Activated CD8-positive, alpha-beta memory T cell treated with anti-CD3 and anti-CD28 coated beads, Interleukin-2, amount 10 ng/mL, durations not matched to agents 7 days and 5 days (primary cell): ENCODE data around the gene SLC4A8. TPM values are rescaled to one million over a fixed set of nuclear protein-coding genes. Genes with fewer than 3 reads are reported as not detected.

Experiments used
- ATAC-seq: fragments of 150-1000 bp; cut with Tn5 transposase; one replicate; pipeline ENCODE4 v1.10.0; 2021; ENCODE audit warnings: moderate library complexity
- CTCF ChIA-PET: fragments of 350-600 bp; sonication (Branson Sonifier 250); formaldehyde crosslinking; loops from one replicate; lab custom pipeline; 2021; ENCODE audit warnings: antibody characterized with exemption; lab: Charles Lee
- DNase-seq: peaks from one replicate; pipeline ENCODE4 v3.0.0-alpha.2; 2020
- H3K27ac Mint-ChIP-seq: one replicate; pipeline ENCODE4 v1.8.0; 2021; ENCODE audit warnings: mild to moderate bottlenecking, mixed read lengths
- H3K27me3 Mint-ChIP-seq: one replicate; pipeline ENCODE4 v1.8.0; 2021; ENCODE audit warnings: mixed read lengths
- H3K36me3 Mint-ChIP-seq: one replicate; pipeline ENCODE4 v1.8.0; 2021; ENCODE audit warnings: mild to moderate bottlenecking, mixed read lengths
- H3K4me1 Mint-ChIP-seq: one replicate; pipeline ENCODE4 v1.8.0; 2021; ENCODE audit warnings: mixed read lengths
- H3K4me3 Mint-ChIP-seq: one replicate; pipeline ENCODE4 v1.8.0; 2021; ENCODE audit warnings: mild to moderate bottlenecking, moderate library complexity, mixed read lengths
- H3K9me3 Mint-ChIP-seq: one replicate; pipeline ENCODE4 v1.8.0; 2022; ENCODE audit warnings: low read depth, mixed read lengths
- total RNA-seq, 2 experiments: library from RNA; stranded (reverse); gene quantifications; one replicate each; pipeline ENCODE4 v1.2.3, GENCODE V29; 2021

SLC4A8 gene
- 1 to 10 TPM; 9.1 to 9.2 TPM for total RNA-seq

DNA sequence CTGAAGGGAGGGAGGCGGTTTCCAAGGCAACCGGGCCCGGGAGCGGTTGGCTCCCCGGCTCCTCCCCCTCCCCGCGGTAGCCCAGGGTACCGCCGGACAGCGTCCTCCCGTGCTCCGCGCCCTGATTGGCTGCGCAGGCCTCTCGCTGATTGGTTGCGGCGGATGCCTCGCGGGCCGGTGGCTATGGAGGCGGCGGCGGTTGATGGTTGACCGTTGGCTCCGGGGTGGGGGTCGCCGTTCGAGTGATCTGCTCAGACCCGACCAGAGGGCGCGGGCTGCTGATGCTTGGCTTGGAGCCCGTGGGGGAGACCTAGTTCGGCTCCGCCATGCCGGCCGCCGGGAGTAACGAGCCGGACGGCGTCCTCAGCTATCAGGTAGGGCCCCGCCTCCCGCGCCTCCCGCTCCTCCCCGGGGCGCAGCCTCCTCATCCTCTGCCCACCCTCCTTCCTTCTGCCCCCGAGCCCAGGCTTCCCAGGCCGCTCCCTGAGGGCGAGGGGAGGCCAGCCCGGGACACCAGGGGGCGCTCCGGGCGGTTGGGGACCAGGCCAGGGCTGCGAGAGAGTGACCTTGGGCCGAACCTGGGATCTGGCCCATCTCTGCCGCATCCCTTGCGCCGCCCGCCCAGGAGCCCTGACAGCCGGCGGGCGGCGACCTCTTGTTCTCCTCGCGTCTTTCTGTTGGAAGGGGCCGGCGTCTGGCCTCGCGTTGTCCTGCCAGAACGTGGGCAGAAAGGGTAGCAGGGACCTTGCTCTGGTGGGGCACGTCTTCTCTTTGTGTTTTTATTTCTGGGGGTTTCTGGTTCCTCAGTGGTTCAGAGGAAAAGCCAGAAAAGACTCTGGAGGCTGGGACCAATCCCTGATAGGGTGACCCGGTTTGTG lies at the start of gene SLC4A8:
SLC4A8 (plus strand) TSS at position 170 of the 878 bp plus-strand sequence; CDS start at position 327, 157 bp downstream.
- Mint-ChIP-seq H3K27me3 (peaks cover 6% of the 10 kb centered on the region), H3K36me3 (no peaks in the 10 kb centered on the region), H3K27ac (peak within 1 kb of the TSS; percentile 30), H3K4me3 (peak within 1 kb of the TSS; percentile 76), H3K4me1 (peaks cover 14% of the 10 kb centered on the region), H3K9me3 (no peaks in the 10 kb centered on the region)
- DNase-seq (peak; percentile 91), ATAC-seq (peak; percentile 94)
- CTCF ChIA-PET: interaction anchor here (0.6 to 8.3 kb wide), 14 partner anchors 13 to 399 kb away, joined by 3 to 136 read pairs (median 3); no protein-coding TSS in a partner anchor

DNA sequence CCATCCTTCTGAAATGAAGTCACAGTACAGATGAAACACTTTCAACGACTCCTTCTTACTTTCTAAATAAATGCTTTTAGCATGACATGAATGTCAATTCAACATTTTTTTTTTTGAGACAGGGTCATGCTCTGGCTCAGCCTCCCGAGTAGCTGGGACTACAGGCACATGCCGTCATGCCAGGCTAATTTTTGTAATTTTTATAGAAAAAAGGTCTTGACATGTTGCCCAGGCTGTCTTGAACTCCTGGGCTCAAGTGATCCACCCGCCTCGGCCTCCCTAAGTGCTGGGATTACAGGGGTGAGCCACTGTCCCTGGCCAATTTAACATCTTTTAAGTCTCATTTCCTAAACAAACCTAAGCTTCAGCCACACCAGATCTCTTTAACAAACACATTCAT lies 49.8 kb upstream of the SLC4A8 start:
- H3K9me3 Mint-ChIP-seq: no peaks in the 10 kb centered on the region
- H3K36me3 Mint-ChIP-seq: peaks cover 60% of the 10 kb centered on the region
- DNase-seq: no peak
- no peaks in the 10 kb centered on the region for H3K27me3 Mint-ChIP-seq
- ATAC-seq: no peak
- no peak overlapping the region for H3K27ac Mint-ChIP-seq
- H3K4me1 Mint-ChIP-seq: peaks cover 43% of the 10 kb centered on the region
- CTCF ChIA-PET: interaction anchor here (1.1 to 1.3 kb wide), 3 partner anchors 11 to 34 kb away, joined by 3 read pairs; partner anchors contain the start of gene GALNT6
- no peak overlapping the region for H3K4me3 Mint-ChIP-seq

DNA sequence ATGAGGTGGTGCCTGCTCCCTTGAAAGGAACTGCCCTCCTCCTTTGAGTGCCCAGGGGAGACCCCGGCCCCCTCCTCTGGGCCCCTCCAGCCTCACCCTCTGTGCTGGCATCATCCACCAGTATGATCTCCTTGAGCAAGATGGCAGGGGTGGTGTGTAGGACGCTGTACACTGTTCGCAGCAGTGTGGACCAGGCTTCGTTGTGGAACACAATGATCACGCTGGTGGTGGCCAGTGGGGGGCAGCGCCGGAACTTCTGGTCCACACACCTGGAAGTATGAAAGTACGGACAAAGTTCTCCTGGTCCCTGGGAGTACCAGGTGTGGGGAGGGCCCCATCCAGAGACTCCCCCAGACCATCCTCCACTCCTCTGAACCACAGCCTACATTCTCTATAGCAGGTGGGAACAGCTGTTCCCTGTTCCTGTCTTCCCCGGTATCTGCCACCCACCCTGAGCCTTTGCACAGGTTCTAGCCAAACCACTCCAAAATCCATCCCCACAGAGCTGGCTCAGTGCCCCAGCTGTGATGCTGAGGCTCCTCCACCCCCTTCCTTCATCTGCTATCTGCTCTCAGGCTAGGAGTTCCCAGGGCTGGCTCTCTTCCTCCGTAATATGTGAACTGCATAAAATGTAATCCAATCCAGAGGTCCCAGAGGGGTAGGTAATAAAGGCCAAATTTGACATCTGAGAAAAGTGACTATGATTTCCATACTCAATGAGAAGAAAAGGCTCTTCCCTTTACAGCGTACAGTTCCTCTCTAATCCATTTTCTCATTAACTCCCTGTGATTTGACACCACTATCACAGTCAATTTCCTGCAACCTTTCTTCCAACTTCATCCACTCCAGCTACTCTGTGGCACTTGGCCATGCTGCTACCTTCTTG lies 47.3 kb upstream of the SLC4A8 start:
- CTCF ChIA-PET: no interaction called here
- Mint-ChIP-seq H3K36me3 (peaks cover 54% of the 10 kb centered on the region), H3K9me3 (no peaks in the 10 kb centered on the region), H3K27me3 (no peaks in the 10 kb centered on the region), H3K4me3 (no peak overlapping the region), H3K27ac (no peak overlapping the region), H3K4me1 (peaks cover 23% of the 10 kb centered on the region)
- DNase-seq (no peak), ATAC-seq (no peak)

DNA sequence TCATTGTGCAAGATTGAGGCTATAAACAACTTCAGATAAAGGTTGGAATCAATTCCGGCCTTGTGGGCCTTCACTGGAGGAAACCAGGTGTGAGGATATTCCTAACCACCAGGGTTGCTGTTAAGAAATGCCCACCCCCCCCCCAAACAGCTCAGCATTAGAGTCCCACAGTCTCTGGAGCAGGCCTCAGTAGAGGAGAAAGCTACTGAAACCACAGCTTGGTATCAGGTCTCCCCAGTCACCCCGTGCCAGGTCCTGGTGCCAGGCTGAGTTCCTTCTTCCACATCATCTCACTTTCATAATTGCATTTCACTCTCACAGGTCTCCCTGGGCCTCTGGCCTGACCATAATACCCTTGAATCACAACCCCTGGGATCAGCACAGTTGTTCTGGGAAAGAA lies 45.9 kb upstream of the SLC4A8 start:
- H3K9me3 Mint-ChIP-seq: no peaks in the 10 kb centered on the region
- DNase-seq (no peak), ATAC-seq (no peak)
- H3K4me3 Mint-ChIP-seq: no peak overlapping the region
- CTCF ChIA-PET: no interaction called here
- H3K36me3 Mint-ChIP-seq: peaks cover 46% of the 10 kb centered on the region
- H3K27me3 Mint-ChIP-seq: no peaks in the 10 kb centered on the region
- H3K27ac Mint-ChIP-seq: no peak overlapping the region
- peaks cover 20% of the 10 kb centered on the region for H3K4me1 Mint-ChIP-seq

DNA sequence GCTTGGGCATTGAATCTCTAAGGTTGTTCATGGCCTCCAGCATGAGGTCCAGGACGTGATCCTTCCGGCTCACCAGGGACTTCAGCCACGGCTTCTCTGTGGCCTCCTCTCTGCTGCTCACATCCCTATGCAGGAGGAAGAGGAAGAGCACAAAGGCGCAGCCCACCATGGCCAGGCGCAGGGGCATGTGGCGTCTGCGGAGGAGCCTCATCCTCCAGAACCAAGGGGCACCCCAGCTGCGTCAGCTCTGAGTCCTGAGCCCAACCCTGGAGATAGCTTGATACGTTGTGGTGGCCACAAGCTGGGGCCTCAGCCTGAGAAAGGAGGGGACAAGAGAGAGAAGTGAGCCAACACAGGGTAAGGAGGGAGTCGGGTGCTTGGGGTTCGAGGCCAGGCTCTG lies 45.1 kb upstream of the SLC4A8 start:
- Mint-ChIP-seq H3K36me3 (peaks cover 43% of the 10 kb centered on the region), H3K4me1 (peaks cover 23% of the 10 kb centered on the region), H3K27me3 (no peaks in the 10 kb centered on the region), H3K9me3 (no peaks in the 10 kb centered on the region), H3K4me3 (no peak overlapping the region), H3K27ac (no peak overlapping the region)
- CTCF ChIA-PET: no interaction called here
- no peak for ATAC-seq
- DNase-seq: no peak

DNA sequence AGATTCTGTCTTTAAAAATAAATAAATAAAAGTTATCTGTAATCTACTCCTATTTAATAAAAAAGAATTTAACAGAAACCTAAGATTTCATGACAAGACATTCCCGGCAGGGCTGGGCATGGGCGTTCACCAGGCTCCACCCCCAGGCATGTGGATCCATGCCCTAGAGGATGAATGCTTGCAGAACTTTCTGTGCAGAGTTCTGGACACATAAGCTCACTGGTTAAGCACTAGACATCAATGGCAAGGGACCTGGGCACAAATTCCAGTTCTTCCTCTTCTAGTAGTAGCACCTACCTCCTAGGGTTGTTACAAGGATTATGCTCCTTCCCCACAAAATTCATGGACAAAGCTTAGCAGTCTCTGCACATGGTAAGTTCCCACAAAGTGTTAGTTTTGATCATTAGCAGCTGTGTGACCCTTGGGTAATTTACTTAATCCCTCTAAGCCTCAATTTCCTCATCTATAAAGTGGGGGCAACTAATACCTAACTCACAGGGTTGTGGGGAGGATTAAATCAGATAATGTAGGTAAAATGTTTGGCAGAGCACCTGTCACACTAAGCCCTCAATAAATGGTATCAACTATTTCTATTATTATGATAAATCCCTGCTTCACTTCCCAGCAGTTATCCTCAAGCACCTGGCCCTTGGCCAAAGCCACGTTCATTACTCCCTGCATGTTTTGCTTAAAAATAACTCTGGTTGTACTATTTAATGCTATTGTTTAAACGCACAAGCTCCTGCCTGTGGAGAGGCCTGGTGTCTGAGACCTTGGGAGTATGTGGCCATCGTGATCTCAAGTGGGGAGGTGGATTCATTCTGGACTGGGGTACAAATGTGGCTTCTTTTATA lies 43.2 kb upstream of the SLC4A8 start:
- no peak overlapping the region for H3K4me3 Mint-ChIP-seq
- CTCF ChIA-PET: no interaction called here
- peaks cover 20% of the 10 kb centered on the region for H3K4me1 Mint-ChIP-seq
- ATAC-seq (no peak), DNase-seq (no peak)
- H3K27ac Mint-ChIP-seq: no peak overlapping the region
- no peaks in the 10 kb centered on the region for H3K9me3 Mint-ChIP-seq
- H3K36me3 Mint-ChIP-seq: peaks cover 35% of the 10 kb centered on the region
- no peaks in the 10 kb centered on the region for H3K27me3 Mint-ChIP-seq

DNA sequence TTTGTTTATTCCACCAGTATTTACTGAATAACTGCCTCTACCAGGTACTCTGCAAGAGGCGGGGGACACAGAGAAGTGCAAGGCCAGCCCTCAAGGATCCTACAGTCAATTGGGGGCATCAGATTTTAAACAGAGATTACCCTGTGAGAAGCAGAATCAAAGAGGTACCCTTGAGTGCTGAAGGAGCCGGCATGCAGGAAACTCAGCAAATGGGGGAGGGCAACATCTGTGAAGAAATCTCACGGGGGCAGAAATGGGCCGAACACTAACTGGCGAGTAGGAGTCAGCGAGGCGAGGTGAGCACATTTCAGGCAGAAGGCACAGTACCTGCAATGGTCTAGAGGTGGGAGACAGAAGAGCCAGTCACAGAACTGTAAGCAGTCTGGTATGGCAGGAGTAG lies 42.5 kb upstream of the SLC4A8 start:
- Mint-ChIP-seq H3K4me3 (no peak overlapping the region), H3K9me3 (no peaks in the 10 kb centered on the region), H3K4me1 (peaks cover 22% of the 10 kb centered on the region), H3K27me3 (no peaks in the 10 kb centered on the region), H3K27ac (no peak overlapping the region), H3K36me3 (peaks cover 30% of the 10 kb centered on the region)
- CTCF ChIA-PET: no interaction called here
- no peak for DNase-seq
- ATAC-seq: no peak

DNA sequence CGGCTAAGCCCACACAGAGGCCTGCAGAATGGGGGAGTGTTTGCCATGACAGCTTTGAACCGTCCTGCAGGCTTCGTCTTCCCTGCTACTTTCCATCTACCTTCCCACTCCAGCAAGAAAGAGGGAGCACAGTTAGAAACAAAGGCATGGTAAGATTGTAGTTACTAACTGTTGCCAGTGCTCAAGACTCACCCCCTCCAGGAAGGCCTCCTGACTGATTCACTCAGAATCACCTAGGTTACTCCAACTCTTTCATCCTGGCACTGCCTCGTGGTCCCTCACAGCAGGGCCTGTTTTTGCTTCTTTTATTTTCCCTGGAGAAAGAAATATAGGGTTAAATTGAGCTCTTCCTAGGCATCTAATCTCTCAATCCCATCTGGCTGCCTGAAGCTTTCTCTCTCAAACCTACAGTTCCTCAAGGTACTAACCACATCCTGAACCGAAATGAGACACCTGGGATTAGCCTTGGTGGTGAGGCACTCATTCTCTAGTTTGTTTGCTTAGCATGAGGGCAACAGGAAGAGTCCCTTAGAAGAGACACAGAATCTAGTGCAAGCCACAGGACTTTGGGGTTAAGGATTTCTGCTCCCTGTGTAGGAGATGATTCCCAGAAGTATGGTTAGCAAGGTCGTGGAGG lies 41.2 kb upstream of the SLC4A8 start:
- Mint-ChIP-seq H3K27me3 (no peaks in the 10 kb centered on the region), H3K27ac (no peak overlapping the region), H3K4me3 (no peak overlapping the region), H3K36me3 (peaks cover 24% of the 10 kb centered on the region), H3K9me3 (no peaks in the 10 kb centered on the region), H3K4me1 (peaks cover 27% of the 10 kb centered on the region)
- ATAC-seq: no peak
- no peak for DNase-seq
- CTCF ChIA-PET: interaction anchor here (1.5 to 1.9 kb wide), 2 partner anchors 15 to 32 kb away, joined by 4 to 7 read pairs; no protein-coding TSS in a partner anchor

DNA sequence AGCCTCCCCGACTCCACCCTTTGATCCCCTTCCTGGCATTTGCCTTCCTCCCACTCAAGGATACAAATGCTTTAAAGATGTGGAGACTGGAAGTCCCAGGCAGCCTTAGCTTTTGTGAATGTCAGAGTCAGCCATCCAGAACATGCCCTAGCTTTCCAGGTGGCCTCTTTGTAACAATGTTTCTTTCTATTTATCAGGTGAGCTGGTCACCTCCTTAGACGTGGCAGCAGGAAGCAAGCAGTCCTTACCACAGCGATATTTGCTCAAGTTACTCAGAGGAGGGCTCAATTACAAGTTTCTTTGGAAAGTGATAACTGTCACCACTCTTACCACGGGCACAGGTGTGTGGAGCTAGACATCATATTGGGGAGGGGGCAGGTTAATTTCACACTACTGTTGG lies 38.3 kb upstream of the SLC4A8 start:
- H3K4me1 Mint-ChIP-seq: peaks cover 51% of the 10 kb centered on the region
- no peaks in the 10 kb centered on the region for H3K27me3 Mint-ChIP-seq
- no peak overlapping the region for H3K4me3 Mint-ChIP-seq
- no peaks in the 10 kb centered on the region for H3K9me3 Mint-ChIP-seq
- no peak overlapping the region for H3K27ac Mint-ChIP-seq
- CTCF ChIA-PET: interaction anchor here (1.0 kb wide), 1 partner anchor 12 kb away, joined by 3 read pairs; no protein-coding TSS in a partner anchor
- H3K36me3 Mint-ChIP-seq: peaks cover 13% of the 10 kb centered on the region
- ATAC-seq: no peak
- DNase-seq: no peak

DNA sequence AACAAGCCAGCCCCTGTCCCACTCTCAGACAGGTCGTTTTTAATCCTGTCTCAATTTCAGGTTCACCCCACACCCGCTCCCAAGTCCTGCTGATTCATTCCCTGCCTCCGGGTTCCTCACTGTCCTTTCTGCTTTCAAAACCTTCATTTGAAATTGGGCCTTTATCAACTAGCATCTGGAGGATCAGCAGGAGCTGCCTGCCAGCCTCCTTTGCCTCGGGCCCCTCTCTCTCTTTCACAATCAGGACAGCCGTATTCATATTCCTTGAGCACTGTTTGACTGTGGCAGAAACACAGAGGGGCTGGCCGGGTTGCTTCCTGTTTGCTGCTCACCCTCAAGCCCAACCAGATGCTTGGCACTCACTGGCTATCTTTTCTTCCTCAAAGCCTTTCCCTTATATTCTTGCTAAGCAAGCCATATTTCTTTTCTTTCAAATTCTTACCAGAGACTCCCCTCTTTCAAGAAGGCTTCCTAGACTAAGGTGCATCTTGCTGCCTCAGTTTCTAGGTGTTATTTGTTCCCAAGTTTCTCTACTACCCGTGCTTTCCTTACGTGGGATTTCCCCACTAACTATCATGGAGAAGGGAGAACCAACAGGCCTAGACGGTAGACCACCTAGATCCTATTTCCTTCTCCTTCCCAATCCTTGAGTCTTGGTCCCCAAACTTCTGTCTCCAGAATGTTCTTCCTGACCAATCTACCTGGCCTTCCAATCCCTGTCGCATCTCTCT lies 36.4 kb upstream of the SLC4A8 start:
- H3K36me3 Mint-ChIP-seq: peaks cover 5% of the 10 kb centered on the region
- CTCF ChIA-PET: interaction anchor here (1.4 to 2.3 kb wide), 2 partner anchors 16 to 144 kb away, joined by 4 to 6 read pairs; no protein-coding TSS in a partner anchor
- ATAC-seq (no peak), DNase-seq (no peak)
- peaks cover 53% of the 10 kb centered on the region for H3K4me1 Mint-ChIP-seq
- H3K27ac Mint-ChIP-seq: no peak overlapping the region
- H3K9me3 Mint-ChIP-seq: no peaks in the 10 kb centered on the region
- no peak overlapping the region for H3K4me3 Mint-ChIP-seq
- no peaks in the 10 kb centered on the region for H3K27me3 Mint-ChIP-seq

DNA sequence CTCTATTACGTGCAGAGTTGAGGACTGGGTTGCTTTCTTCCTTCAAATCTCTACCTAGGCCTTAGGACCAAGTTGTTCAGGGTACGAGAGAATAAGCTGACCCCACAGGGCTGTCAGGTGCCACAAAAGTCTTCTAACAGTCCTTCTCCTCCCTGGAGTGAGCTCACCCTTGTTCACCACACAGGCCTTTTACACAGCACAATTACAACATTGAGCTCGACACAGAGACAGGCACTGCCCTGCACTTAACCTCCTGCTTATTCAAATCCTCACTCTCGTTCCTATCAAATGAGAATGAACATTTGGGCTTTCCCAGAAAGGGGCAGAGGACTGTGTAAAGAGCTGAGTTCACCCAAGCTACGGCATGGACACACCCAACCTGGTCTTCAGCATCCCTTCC lies 35.8 kb upstream of the SLC4A8 start:
- H3K27ac Mint-ChIP-seq: peak overlapping the region; percentile 38
- H3K9me3 Mint-ChIP-seq: no peaks in the 10 kb centered on the region
- peaks cover 53% of the 10 kb centered on the region for H3K4me1 Mint-ChIP-seq
- H3K4me3 Mint-ChIP-seq: no peak overlapping the region
- CTCF ChIA-PET: interaction anchor here (1.4 to 2.3 kb wide), 2 partner anchors 17 to 143 kb away, joined by 4 to 6 read pairs; no protein-coding TSS in a partner anchor
- no peak for ATAC-seq
- no peak for DNase-seq
- no peaks in the 10 kb centered on the region for H3K27me3 Mint-ChIP-seq
- peaks cover 5% of the 10 kb centered on the region for H3K36me3 Mint-ChIP-seq
